Effector memory CD4-positive, alpha-beta T cell (primary cell): ENCODE results near the gene PAK3.

ENCODE experiments used
- DNase-seq, 3 donors: peaks; one replicate each; pipeline ENCODE4 v3.0.0-alpha.2; 2020
- H3K27ac ChIP-seq: 2 replicates; pipeline ENCODE4 v1.7.0; 2013; ENCODE audit warnings: mild to moderate bottlenecking, low read length, moderate library complexity; ENCODE audit not compliant: insufficient read depth, poor library complexity, severe bottlenecking
- H3K27me3 ChIP-seq: replicated peaks from 2 replicates; pipeline ENCODE4 v1.7.0; 2013; ENCODE audit warnings: mild to moderate bottlenecking, low read length; ENCODE audit not compliant: insufficient read depth, control insufficient read depth, poor library complexity, severe bottlenecking
- H3K36me3 ChIP-seq: 2 replicates; pipeline ENCODE4 v1.7.0; 2013; ENCODE audit warnings: mild to moderate bottlenecking, low read length, moderate library complexity; ENCODE audit not compliant: control insufficient read depth, insufficient read depth
- H3K4me1 ChIP-seq: 2 replicates; pipeline ENCODE4 v1.7.0; 2013; ENCODE audit warnings: low read length, mild to moderate bottlenecking; ENCODE audit not compliant: control insufficient read depth, insufficient read depth, poor library complexity, severe bottlenecking
- H3K4me3 ChIP-seq: 2 replicates; pipeline ENCODE4 v1.7.0; 2013; ENCODE audit warnings: low read length, low read depth, mild to moderate bottlenecking; ENCODE audit not compliant: insufficient read depth, poor library complexity, severe bottlenecking
- H3K9me3 ChIP-seq: 2 replicates; pipeline ENCODE4 v1.7.0; 2013; ENCODE audit warnings: mild to moderate bottlenecking, low read length, moderate library complexity; ENCODE audit not compliant: control insufficient read depth

Gene PAK3

GRCh38 chrX:111127038-111127437 is 31.0 kb downstream of the PAK3 start:
- DNase-seq = no peak
- no peaks in the 10 kb centered on the region for H3K36me3 ChIP-seq
- no peak overlapping the region for H3K4me3 ChIP-seq
- no peaks in the 10 kb centered on the region for H3K27me3 ChIP-seq
- H3K27ac ChIP-seq = no peak overlapping the region
- H3K9me3 ChIP-seq = no peaks in the 10 kb centered on the region
- peaks cover 7% of the 10 kb centered on the region for H3K4me1 ChIP-seq

- Histone ChIP-seq H3K4me1 (no peaks in the 10 kb centered on the region), H3K9me3 (no peaks in the 10 kb centered on the region), H3K27ac (no peak overlapping the region), H3K27me3 (no peaks in the 10 kb centered on the region), H3K4me3 (no peak overlapping the region), H3K36me3 (no peaks in the 10 kb centered on the region)
- no peak for DNase-seq
Measured at GRCh38 chrX:111129921-111130320, 33.9 kb downstream of the PAK3 start.

- Histone ChIP-seq H3K9me3 (no peaks in the 10 kb centered on the region), H3K36me3 (no peaks in the 10 kb centered on the region), H3K4me1 (no peaks in the 10 kb centered on the region), H3K27me3 (no peaks in the 10 kb centered on the region), H3K27ac (no peak overlapping the region), H3K4me3 (no peak overlapping the region)
- DNase-seq = no peak
Measured at GRCh38 chrX:111131572-111131971, 35.6 kb downstream of the PAK3 start.

- no peaks in the 10 kb centered on the region for H3K36me3 ChIP-seq
- no peaks in the 10 kb centered on the region for H3K9me3 ChIP-seq
- H3K4me3 ChIP-seq = no peak overlapping the region
- DNase-seq = no peak
- H3K4me1 ChIP-seq = no peaks in the 10 kb centered on the region
- H3K27ac ChIP-seq = no peak overlapping the region
- H3K27me3 ChIP-seq = no peaks in the 10 kb centered on the region
Measured at GRCh38 chrX:111133389-111133788, 37.4 kb downstream of the PAK3 start.

- H3K4me3 ChIP-seq = no peak overlapping the region
- no peaks in the 10 kb centered on the region for H3K27me3 ChIP-seq
- no peak for DNase-seq
- no peaks in the 10 kb centered on the region for H3K4me1 ChIP-seq
- H3K36me3 ChIP-seq = no peaks in the 10 kb centered on the region
- no peak overlapping the region for H3K27ac ChIP-seq
- no peaks in the 10 kb centered on the region for H3K9me3 ChIP-seq
Measured at GRCh38 chrX:111145878-111146277, 49.9 kb downstream of the PAK3 start.

- H3K27ac ChIP-seq = no peak overlapping the region
- DNase-seq = no peak
- no peaks in the 10 kb centered on the region for H3K36me3 ChIP-seq
- no peaks in the 10 kb centered on the region for H3K27me3 ChIP-seq
- H3K9me3 ChIP-seq = no peaks in the 10 kb centered on the region
- no peaks in the 10 kb centered on the region for H3K4me1 ChIP-seq
- no peak overlapping the region for H3K4me3 ChIP-seq
Measured at GRCh38 chrX:111151764-111152163, 55.8 kb downstream of the PAK3 start.

- no peaks in the 10 kb centered on the region for H3K9me3 ChIP-seq
- H3K27ac ChIP-seq = no peak overlapping the region
- H3K4me3 ChIP-seq = no peak overlapping the region
- H3K36me3 ChIP-seq = no peaks in the 10 kb centered on the region
- DNase-seq = no peak
- H3K27me3 ChIP-seq = no peaks in the 10 kb centered on the region
- H3K4me1 ChIP-seq = no peaks in the 10 kb centered on the region
Measured at GRCh38 chrX:111159232-111159631, 63.2 kb downstream of the PAK3 start.

- no peak for DNase-seq
- H3K4me1 ChIP-seq = no peaks in the 10 kb centered on the region
- H3K27me3 ChIP-seq = no peaks in the 10 kb centered on the region
- H3K27ac ChIP-seq = no peak overlapping the region
- H3K9me3 ChIP-seq = no peaks in the 10 kb centered on the region
- no peaks in the 10 kb centered on the region for H3K36me3 ChIP-seq
- no peak overlapping the region for H3K4me3 ChIP-seq
Measured at GRCh38 chrX:111164728-111165127, 68.7 kb downstream of the PAK3 start.

GRCh38 chrX:111165902-111166301 is 69.9 kb downstream of the PAK3 start:
- DNase-seq = no peak
- no peak overlapping the region for H3K27ac ChIP-seq
- H3K9me3 ChIP-seq = no peaks in the 10 kb centered on the region
- H3K4me3 ChIP-seq = no peak overlapping the region
- H3K4me1 ChIP-seq = no peaks in the 10 kb centered on the region
- H3K36me3 ChIP-seq = no peaks in the 10 kb centered on the region
- H3K27me3 ChIP-seq = no peaks in the 10 kb centered on the region

GRCh38 chrX:111167334-111167733 is 71.3 kb downstream of the PAK3 start:
- Histone ChIP-seq H3K27me3 (no peaks in the 10 kb centered on the region), H3K36me3 (no peaks in the 10 kb centered on the region), H3K27ac (no peak overlapping the region), H3K4me3 (no peak overlapping the region), H3K9me3 (no peaks in the 10 kb centered on the region), H3K4me1 (no peaks in the 10 kb centered on the region)
- DNase-seq = no peak

GRCh38 chrX:111168314-111168713 is 72.3 kb downstream of the PAK3 start:
- no peaks in the 10 kb centered on the region for H3K27me3 ChIP-seq
- H3K27ac ChIP-seq = no peak overlapping the region
- no peak overlapping the region for H3K4me3 ChIP-seq
- no peak for DNase-seq
- no peaks in the 10 kb centered on the region for H3K9me3 ChIP-seq
- no peaks in the 10 kb centered on the region for H3K4me1 ChIP-seq
- no peaks in the 10 kb centered on the region for H3K36me3 ChIP-seq
